Measurements from ENCODE around the gene FMNL1.
A peak's percentile ranks its signal among the peaks of the same experiment; 100 is the strongest.

The FMNL1 gene, protein sequence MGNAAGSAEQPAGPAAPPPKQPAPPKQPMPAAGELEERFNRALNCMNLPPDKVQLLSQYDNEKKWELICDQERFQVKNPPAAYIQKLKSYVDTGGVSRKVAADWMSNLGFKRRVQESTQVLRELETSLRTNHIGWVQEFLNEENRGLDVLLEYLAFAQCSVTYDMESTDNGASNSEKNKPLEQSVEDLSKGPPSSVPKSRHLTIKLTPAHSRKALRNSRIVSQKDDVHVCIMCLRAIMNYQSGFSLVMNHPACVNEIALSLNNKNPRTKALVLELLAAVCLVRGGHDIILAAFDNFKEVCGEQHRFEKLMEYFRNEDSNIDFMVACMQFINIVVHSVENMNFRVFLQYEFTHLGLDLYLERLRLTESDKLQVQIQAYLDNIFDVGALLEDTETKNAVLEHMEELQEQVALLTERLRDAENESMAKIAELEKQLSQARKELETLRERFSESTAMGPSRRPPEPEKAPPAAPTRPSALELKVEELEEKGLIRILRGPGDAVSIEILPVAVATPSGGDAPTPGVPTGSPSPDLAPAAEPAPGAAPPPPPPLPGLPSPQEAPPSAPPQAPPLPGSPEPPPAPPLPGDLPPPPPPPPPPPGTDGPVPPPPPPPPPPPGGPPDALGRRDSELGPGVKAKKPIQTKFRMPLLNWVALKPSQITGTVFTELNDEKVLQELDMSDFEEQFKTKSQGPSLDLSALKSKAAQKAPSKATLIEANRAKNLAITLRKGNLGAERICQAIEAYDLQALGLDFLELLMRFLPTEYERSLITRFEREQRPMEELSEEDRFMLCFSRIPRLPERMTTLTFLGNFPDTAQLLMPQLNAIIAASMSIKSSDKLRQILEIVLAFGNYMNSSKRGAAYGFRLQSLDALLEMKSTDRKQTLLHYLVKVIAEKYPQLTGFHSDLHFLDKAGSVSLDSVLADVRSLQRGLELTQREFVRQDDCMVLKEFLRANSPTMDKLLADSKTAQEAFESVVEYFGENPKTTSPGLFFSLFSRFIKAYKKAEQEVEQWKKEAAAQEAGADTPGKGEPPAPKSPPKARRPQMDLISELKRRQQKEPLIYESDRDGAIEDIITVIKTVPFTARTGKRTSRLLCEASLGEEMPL

DNA sequence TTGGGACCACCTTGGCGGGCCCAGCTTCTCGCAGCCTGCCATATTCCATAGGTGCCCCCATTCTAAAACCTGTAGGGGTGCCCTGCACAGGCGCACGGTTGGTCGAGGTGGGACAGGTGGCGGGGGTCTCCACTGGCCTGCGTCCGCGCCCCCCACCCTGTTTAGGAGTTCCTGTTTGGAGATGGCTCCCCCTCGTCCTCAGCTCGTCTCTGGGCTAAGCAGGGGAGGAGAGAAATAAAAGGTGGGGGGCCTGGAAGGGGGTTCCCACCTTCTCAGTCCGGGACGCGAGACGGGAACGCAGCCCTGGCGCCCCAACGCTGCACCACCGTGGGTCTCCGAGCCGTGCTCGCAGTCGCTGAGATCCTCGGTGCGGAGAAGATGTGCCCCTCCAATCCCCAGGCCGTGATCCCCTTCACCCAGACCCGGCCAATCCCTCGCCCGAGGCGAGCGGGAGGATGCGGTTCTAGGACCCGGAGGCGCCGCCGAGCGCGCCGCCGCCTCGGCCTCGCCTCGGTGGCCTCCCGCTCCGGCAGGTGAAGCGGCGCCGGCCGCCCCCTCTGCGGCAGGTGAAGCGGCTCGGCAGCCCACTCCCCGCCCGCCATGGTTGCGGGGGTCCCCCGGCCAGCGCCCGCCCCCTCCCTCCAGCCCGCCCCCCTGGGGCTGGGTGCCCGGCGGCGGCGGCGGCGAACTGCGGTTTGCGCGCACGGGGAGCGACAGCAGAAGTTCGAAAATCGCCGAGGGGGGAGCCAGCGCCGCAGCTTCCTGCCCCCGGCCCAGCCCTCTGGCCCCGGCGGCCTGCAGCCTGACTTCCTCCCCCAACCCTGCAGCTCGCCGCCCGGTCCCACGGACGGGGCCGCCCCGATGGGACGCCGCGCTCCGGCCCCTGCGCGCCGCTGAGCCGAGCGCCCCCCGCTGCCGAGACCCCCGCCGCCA is at the start of gene FMNL1:
Gene FMNL1 (plus strand): TSS at position 805 of the 933 bp plus-strand sequence. CDS start 240 bp downstream, outside the sequence.
- peak; percentile 64 for DNase-seq (ENCODE audit: low read depth)

DNA sequence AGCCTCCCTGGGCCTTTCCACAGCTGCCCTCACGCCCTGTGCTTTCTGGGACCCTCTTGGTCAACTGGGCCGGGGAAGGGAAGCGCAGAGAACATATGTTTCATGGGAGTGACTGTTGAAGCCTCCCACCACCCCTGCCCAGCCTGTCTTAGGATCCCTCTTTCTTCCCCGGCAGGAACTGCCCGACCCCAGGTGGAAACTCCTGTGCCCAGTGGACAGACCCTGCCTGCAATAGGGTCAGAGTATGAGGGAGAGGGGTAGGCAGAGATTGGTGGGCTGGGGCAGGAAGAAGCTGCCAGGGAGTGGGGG is 49.5 kb upstream of the FMNL1 start:
- no peak for DNase-seq (ENCODE audit: low read depth)

GRCh38 chr17:45172541-45173286 is 49.0 kb upstream of the FMNL1 start:
- peak; percentile 79 for DNase-seq (ENCODE audit: low read depth)

DNA sequence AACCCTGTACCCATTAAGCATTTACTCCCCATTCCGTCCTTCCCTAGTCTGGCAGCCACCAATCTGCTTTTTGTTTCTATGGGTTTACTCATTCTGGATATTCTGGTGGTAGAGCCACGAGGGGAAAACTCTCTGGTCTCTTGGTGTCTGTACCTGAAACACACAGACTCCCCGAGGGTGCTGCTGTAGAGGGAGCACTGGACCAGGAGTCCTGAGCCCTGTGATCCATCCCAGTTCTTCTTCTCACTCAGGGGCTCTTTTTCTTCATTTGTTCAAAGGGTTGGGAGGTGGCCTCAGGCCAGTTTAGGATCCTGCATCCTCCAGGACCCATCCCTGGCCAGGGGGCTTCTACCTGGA is 45.9 kb upstream of the FMNL1 start:
- DNase-seq (ENCODE audit: low read depth): no peak

DNA sequence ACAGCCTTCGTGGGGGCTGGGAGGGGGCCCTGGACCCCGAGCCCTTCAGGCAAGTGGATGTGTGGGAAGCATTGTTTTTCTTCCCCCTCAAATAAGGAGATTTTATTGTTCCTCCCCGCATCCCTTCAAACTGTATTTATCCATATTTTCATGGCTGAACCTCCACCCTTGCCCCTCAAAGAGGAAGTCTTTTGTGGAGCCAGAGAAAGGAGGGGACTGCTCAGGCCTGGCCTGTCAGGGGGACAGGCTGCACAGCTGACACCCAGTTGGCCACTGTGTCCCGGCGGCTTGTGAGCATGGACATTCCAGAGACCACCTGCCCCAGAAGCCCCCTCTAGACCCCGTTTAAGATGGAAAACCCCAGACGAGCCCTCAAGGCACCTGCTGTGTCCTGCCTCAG is 44.1 kb upstream of the FMNL1 start:
- no peak for DNase-seq (ENCODE audit: low read depth)

DNA sequence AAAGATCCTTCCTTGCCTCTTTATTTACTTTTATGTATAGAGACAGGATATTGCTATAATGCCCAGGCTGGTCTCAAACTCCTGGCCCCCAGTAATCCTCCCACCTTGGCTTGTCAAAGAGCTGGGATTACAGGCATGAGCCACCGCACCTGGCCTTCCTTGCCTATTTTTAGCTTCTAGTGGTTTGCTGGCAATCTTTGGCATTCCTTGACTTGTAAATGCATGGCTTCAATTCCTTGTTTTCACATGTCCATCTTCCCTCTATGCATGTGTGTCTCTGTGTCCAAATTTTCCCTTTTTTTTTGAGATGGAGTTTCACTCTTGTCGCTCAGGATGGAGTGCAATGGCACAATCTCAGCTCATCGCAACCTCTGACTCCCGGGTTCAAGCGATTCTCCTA is 37.5 kb upstream of the FMNL1 start:
- no peak for DNase-seq (ENCODE audit: low read depth)

GRCh38 chr17:45186801-45187354 is 34.8 kb upstream of the FMNL1 start:
- no peak for DNase-seq (ENCODE audit: low read depth)

DNA sequence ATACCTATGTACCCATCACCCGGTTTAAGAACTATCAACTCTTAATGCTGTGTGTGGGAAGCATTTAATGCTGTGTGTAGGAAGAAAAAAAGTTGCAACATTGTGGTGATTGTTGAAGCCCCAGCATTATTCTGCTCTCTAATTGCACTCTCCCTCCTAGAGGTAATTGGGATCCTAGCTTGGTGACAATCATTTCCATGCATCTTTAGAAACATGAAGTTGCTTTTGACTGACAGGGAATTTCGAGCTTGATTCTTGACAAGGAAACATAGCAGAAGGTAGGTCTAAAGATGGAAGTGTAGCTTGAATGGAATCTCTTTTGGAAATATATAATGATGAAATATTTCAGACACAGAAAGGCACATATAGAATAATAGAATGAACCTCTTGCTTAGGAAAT is 32.7 kb upstream of the FMNL1 start:
- no peak for DNase-seq (ENCODE audit: low read depth)

- no peak for DNase-seq (ENCODE audit: low read depth)
Measured at GRCh38 chr17:45190503-45191255, 31.0 kb upstream of the FMNL1 start.

- no peak for DNase-seq (ENCODE audit: low read depth)
Measured at GRCh38 chr17:45195424-45195823, 26.3 kb upstream of the FMNL1 start.

- peak; percentile 18 for DNase-seq (ENCODE audit: low read depth)
Measured at GRCh38 chr17:45197108-45197507, 24.6 kb upstream of the FMNL1 start.

- peak; percentile 95 for DNase-seq (ENCODE audit: low read depth)
Measured at GRCh38 chr17:45197555-45198334, 23.9 kb upstream of the FMNL1 start.

GRCh38 chr17:45200701-45201100 is 21.0 kb upstream of the FMNL1 start:
- DNase-seq (ENCODE audit: low read depth): no peak

DNA sequence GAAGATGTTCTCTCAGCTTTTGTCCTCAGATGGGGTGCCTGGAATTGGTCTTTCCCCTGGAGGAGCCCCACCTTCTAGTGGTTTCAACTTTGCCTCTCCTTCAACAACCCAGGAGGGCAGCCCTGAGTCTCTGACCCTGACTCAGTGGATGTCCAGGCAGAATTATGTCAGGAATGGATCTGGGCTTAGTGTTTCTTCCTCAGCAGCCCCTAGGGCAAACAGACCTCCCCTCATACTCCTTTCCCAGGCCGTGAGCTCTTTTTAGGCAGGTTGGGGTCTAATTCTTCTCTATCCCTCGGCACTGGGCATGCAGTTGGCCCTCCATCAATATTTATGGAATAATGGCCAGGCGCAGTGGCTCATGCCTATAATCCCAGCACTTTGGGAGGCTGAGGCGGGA is 20.2 kb upstream of the FMNL1 start:
- DNase-seq (ENCODE audit: low read depth): no peak

DNA sequence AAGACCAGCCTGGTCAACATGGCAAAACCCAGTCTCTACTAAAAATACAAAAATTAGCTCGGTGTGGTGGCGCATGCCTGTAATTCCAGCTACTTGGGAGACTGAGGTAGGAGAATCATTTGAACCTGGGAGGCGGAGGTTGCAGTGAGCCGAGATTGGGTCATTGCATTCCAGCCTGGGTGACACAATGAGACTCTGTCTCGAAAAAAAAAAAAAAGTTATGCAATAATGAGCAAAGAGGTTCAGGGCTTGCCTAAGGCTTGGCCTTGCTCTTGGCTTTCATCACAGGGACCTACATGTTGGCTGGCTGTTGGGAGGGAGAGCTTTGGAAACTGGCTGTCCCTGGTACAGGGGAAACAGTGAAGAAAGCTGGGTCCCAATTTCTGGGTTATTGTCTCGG is 19.8 kb upstream of the FMNL1 start:
- peak; percentile 58 for DNase-seq (ENCODE audit: low read depth)

DNA sequence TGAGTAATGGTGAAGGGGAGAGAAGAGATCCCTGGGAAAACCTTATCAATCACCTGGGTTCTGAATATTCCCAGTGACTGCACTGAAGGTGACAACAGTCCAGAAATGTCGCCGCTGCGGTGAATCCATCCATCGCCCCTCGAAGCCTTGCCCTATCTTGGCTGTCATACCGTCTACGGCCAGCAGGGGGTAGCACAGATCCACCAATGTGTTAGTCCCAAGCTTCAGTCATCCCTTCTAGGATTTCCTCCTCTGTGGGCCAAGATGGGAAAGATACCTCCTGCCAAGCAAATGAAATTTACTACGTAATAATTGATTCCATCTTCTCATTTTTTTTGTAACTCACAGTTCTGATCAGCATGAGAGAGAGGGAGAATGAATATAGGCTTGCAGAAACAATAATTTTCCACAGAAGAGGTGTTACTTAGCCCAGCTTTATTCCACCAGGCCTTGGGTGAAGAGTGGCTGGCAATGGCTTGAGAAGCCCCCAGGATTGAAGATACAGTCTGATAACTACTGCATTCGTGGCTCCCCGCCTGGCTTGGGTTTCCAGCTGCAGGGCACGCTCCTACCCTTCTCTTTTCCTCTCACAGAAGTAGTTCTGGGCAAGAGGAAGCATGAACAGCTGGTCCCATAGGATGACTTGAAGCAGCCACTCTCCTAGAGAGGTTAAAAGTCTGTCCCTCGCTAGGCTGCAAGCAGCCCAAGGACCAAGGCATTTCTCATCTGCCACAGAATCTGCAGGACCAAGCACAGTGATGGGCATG is 2.6 kb upstream of the FMNL1 start:
- DNase-seq (ENCODE audit: low read depth): peak; percentile 86

DNA sequence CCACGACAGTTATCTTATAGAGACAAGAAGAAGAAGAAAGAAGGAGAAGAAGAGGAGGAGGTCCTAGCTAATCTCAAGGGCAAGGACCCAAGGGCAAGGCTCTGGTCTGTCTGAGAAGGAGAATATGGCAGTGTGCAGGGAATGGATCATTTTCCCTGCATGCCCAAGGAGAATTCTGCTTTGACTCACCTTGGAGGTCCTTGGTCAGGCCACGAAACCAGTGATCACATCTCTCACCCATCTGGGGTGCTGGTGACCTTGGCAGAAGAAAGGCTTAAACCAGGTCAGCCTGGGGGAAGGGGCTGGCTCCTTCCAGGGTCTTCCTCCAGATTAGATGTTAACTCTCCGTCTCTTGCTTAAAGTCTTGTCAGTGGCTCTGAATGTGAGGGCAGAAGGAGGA is 1.6 kb upstream of the FMNL1 start:
- no peak for DNase-seq (ENCODE audit: low read depth)

- DNase-seq (ENCODE audit: low read depth): no peak
Measured at GRCh38 chr17:45222014-45222288, 266 bp downstream of the FMNL1 start.

All from ELR (cell line).